ENCODE results near the gene KASH5. TPM values are rescaled to one million over a fixed set of nuclear protein-coding genes. Genes with fewer than 3 reads are reported as not detected.

Gene KASH5
- total RNA-seq, 1 donor from 2014 or later = not detected

DNA sequence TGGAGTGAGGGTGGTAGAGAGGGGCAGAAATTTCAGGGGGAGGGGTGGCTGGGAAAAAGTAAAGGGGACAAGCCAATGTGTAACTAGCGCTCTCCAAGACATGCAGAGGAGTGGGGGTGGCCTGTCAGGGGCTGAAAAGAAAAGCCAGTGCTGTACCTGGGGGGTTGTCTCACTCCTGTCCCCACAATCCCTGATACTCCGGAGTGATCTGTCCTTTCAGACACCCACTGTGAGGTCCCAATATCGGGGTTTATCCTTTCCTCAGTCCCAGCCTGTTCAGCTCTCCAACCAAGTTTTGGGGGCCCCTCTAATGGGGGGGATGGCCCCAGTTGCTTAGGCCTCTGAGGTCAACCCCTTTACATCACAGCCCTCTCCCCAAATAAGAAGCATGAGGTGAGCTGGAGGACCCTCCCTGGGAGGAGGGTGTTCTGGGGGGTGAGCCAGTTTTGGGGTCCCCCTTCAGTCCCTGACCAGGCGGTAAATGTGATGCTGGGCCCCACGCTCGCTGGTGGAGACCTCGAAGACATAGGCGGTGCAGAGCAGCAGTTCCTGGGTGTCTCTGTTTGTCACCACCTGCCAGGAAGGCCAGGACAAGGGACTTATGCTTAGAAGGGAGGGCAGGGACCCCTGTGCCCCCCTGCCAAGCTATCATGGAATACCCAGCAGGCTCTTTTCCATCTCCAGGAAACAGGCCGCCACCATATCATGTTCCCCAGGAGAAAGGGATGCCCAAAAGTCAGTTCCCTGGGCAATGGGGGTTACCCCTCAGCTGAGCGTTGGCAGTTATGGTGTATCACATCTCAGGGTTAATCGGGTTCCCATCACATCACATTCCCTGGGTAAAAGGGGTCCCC lies 47.0 kb upstream of the KASH5 start:
- TF ChIP-seq, protein P1, sequence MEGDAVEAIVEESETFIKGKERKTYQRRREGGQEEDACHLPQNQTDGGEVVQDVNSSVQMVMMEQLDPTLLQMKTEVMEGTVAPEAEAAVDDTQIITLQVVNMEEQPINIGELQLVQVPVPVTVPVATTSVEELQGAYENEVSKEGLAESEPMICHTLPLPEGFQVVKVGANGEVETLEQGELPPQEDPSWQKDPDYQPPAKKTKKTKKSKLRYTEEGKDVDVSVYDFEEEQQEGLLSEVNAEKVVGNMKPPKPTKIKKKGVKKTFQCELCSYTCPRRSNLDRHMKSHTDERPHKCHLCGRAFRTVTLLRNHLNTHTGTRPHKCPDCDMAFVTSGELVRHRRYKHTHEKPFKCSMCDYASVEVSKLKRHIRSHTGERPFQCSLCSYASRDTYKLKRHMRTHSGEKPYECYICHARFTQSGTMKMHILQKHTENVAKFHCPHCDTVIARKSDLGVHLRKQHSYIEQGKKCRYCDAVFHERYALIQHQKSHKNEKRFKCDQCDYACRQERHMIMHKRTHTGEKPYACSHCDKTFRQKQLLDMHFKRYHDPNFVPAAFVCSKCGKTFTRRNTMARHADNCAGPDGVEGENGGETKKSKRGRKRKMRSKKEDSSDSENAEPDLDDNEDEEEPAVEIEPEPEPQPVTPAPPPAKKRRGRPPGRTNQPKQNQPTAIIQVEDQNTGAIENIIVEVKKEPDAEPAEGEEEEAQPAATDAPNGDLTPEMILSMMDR (IDR thresholded peaks at IDR 0.05) = no peak
- no peak for TF ChIP-seq POLR2AphosphoS5 (IDR thresholded peaks at IDR 0.05; ENCODE audit: insufficient read depth in 1 of 2, low read depth in 1 of 2)
- Histone ChIP-seq H3K4me3 (no peak overlapping the region), H3K27me3 (no peaks in the 10 kb centered on the region), H3K4me1 (peaks cover 32% of the 10 kb centered on the region), H3K36me3 (peaks cover 0 to 51% of the 10 kb centered on the region in 2 donors), H3K9me3 (no peaks in the 10 kb centered on the region), H3K27ac (peak overlapping the region; percentile 83)
- DNase-seq (ENCODE audit: extremely low spot score in 2 of 2) = no peak
- intact Hi-C loops (cut with DNase I) = no loop called here

DNA sequence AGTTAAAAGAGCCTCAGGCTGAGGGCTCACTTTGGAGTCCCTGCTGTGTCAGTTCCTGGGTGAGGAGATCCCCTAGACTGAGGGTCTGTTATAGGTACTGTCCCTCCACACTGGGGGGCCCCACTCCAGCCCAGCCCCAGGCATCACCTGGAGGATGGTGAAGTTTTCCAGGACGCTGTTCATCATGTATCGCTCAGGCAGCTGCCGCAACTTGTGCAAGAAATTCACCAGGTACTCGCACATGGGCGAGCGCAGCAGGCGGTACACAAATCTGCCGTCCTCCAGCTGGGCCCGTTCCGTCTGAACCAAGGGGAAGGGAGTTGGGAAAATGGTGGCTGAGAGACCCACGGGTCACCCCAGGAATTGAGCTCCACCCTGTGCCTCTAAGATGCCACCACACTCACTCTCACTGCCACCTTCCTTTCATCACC lies 45.7 kb upstream of the KASH5 start:
- H3K4me1 ChIP-seq = peaks cover 32% of the 10 kb centered on the region
- no peaks in the 10 kb centered on the region for H3K9me3 ChIP-seq
- peaks cover 0 to 63% of the 10 kb centered on the region in 2 donors for H3K36me3 ChIP-seq
- no peak for TF ChIP-seq POLR2AphosphoS5 (IDR thresholded peaks at IDR 0.05; ENCODE audit: insufficient read depth in 1 of 2, low read depth in 1 of 2)
- no peak for TF ChIP-seq POLR2A (IDR thresholded peaks at IDR 0.05)
- TF ChIP-seq, protein P1 (IDR thresholded peaks at IDR 0.05) = no peak
- no peaks in the 10 kb centered on the region for H3K27me3 ChIP-seq
- H3K4me3 ChIP-seq = no peak overlapping the region
- H3K27ac ChIP-seq = no peak overlapping the region
- intact Hi-C loops (cut with DNase I) = no loop called here
- no peak for DNase-seq (ENCODE audit: extremely low spot score in 2 of 2)

DNA sequence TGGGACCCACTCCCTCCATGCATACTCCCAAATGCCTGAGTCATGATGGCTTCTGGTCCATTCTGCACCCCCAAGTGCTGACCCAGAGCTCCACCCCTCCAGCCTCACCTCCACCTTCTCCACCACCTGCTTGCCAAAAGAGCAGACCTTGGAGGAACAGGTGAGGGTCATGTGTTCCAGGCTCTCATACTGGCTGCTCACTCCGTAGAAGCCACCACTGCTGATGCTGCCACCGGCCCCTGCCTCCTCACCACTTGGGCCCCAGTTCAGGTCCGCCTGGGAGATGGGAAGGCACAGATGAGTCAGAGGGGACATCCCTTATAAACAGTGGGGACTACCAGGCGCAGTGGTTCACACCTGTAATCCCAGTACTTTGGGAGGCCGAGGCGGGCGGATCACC lies 44.9 kb upstream of the KASH5 start:
- Histone ChIP-seq H3K36me3 (peaks cover 0 to 70% of the 10 kb centered on the region in 2 donors), H3K4me3 (no peak overlapping the region), H3K4me1 (peaks cover 24% of the 10 kb centered on the region), H3K27me3 (no peaks in the 10 kb centered on the region), H3K27ac (no peak overlapping the region), H3K9me3 (no peaks in the 10 kb centered on the region)
- DNase-seq (ENCODE audit: extremely low spot score in 2 of 2) = no peak
- TF ChIP-seq POLR2A (IDR thresholded peaks at IDR 0.05) (no peak), POLR2AphosphoS5 (IDR thresholded peaks at IDR 0.05; ENCODE audit: insufficient read depth in 1 of 2, low read depth in 1 of 2) (no peak)
- intact Hi-C loops (cut with DNase I) = no loop called here

DNA sequence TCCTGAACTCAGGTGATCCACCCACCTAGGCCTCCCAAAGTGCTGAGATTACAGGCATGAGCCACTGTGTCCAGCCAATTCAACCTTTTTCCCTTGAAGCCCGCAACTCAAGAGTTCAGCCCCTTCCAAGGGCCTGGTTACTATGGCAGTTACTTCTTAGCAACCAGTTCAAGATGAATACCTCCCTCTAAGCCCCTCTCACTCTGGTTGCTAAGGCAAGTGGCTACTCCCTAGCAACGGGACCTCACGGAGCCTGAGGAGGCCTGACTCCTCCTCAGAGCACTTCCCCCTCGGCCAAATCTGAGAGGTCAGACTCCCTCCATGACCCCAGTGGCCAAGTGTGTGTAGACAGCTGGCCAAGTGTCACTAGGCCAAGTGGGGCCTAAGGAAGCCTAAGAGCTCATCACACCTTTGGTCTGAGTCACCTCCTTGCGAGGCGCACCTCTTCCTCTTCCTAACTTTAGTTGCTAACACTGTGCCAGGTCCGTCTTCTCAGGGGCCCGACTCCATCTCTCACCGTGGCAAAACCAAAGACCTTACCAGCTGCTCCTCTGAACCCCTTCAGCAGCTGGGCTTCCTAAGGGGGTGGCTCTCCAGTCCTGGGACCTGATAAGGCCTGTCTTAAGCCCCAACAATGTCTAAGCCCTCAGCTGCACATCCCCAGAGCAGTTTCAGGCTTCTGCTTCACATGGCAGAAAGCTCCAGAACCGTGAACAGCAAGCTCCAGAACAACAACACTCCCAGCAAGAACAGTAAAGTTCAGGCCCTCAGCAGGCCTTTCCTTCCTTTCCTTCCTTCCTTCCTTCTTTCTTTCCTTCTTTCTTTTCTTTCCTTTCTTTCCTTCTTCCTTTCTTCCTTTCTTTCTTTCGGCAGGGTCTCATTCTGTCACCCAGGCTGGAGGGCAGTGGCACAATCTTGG lies 43.3 kb upstream of the KASH5 start:
- Histone ChIP-seq H3K27ac (no peak overlapping the region), H3K9me3 (no peaks in the 10 kb centered on the region), H3K27me3 (no peaks in the 10 kb centered on the region), H3K4me3 (no peak overlapping the region), H3K4me1 (peaks cover 10% of the 10 kb centered on the region), H3K36me3 (peaks cover 0 to 83% of the 10 kb centered on the region in 2 donors)
- intact Hi-C loops (cut with DNase I) = no loop called here
- no peak for TF ChIP-seq POLR2AphosphoS5 (IDR thresholded peaks at IDR 0.05; ENCODE audit: insufficient read depth in 1 of 2, low read depth in 1 of 2)
- TF ChIP-seq POLR2A (IDR thresholded peaks at IDR 0.05) = no peak
- TF ChIP-seq, protein P1 (IDR thresholded peaks at IDR 0.05) = no peak
- no peak for DNase-seq (ENCODE audit: extremely low spot score in 2 of 2)

DNA sequence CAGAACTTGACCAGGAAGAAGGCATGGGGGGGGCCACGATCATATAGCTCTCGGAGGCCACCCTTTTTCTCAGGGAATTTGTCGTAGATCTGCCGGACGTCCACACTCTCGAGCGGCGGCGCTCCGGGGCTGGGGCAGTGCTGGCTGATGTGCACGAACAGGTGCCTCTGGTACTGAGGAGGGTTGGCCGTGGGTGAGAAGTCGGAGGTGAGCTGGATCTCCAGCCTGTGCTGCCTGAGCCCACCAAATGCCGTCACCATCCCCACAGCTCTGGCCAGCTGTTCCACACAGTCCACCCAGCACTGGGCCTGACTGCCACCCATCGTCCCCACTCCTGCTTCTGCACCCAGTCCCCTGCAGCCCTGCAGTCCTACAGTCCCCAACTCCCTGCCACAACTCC lies 40.9 kb upstream of the KASH5 start:
- no peaks in the 10 kb centered on the region for H3K9me3 ChIP-seq
- DNase-seq (ENCODE audit: extremely low spot score in 2 of 2) = no peak
- intact Hi-C loops (cut with DNase I) = no loop called here
- no peaks in the 10 kb centered on the region for H3K27me3 ChIP-seq
- H3K4me1 ChIP-seq = no peaks in the 10 kb centered on the region
- TF ChIP-seq, protein P1 (IDR thresholded peaks at IDR 0.05) = no peak
- no peak for TF ChIP-seq POLR2AphosphoS5 (IDR thresholded peaks at IDR 0.05; ENCODE audit: insufficient read depth in 1 of 2, low read depth in 1 of 2)
- TF ChIP-seq POLR2A (IDR thresholded peaks at IDR 0.05) = no peak
- H3K36me3 ChIP-seq = peaks cover 0 to 88% of the 10 kb centered on the region in 2 donors
- H3K4me3 ChIP-seq = no peak overlapping the region
- no peak overlapping the region for H3K27ac ChIP-seq
